Smooth muscle cell (in vitro differentiated cells): ENCODE measurements around the gene GCLC. TPM values are rescaled to one million over a fixed set of nuclear protein-coding genes. Genes with fewer than 3 reads are reported as not detected.

Experiments
- DNase-seq: peaks from one replicate; lab custom pipeline; 2025; ENCODE audit not compliant: unreplicated experiment; lab: John Stamatoyannopoulos, UW
- H2AFZ ChIP-seq: fragments of 200-600 bp; sonication (generic); 2 replicates; pipeline ENCODE4 v1.6.0; 2016; ENCODE audit warnings: antibody characterized with exemption, low read depth, mild to moderate bottlenecking
- H3F3A ChIP-seq: fragments of 200-600 bp; sonication (generic); 2 replicates; pipeline ENCODE4 v1.6.0; 2017; ENCODE audit warnings: antibody characterized with exemption, low read depth
- H3K27ac ChIP-seq: fragments of 200-600 bp; sonication (generic); 2 replicates; pipeline ENCODE4 v1.5.1; 2016; ENCODE audit warnings: low read depth, mild to moderate bottlenecking
- H3K27me3 ChIP-seq: fragments of 200-600 bp; sonication (generic); 2 replicates; pipeline ENCODE4 v1.6.1; 2016; ENCODE audit warnings: low read depth, mild to moderate bottlenecking
- H3K36me3 ChIP-seq: fragments of 200-600 bp; sonication (generic); 2 replicates; pipeline ENCODE4 v1.5.1; 2016; ENCODE audit warnings: low read depth
- H3K4me1 ChIP-seq: fragments of 200-600 bp; sonication (generic); 2 replicates; pipeline ENCODE4 v1.5.1; 2016; ENCODE audit warnings: low read depth
- H3K4me2 ChIP-seq: fragments of 200-600 bp; sonication (generic); 2 replicates; pipeline ENCODE4 v1.6.0; 2016; ENCODE audit warnings: mild to moderate bottlenecking
- H3K4me3 ChIP-seq: fragments of 200-600 bp; sonication (generic); 2 replicates; pipeline ENCODE4 v1.5.1; 2016; ENCODE audit warnings: mild to moderate bottlenecking
- H3K79me2 ChIP-seq: fragments of 200-600 bp; sonication (generic); 2 replicates; pipeline ENCODE4 v1.6.0; 2016; ENCODE audit warnings: low read depth, mild to moderate bottlenecking
- H3K9ac ChIP-seq: fragments of 200-600 bp; sonication (generic); 2 replicates; pipeline ENCODE4 v1.6.0; 2016; ENCODE audit warnings: low read depth
- H3K9me3 ChIP-seq: fragments of 200-600 bp; sonication (generic); replicated peaks from 2 replicates; pipeline ENCODE4 v1.5.1; 2016; ENCODE audit warnings: low read depth
- H4K20me1 ChIP-seq: fragments of 200-600 bp; sonication (generic); 2 replicates; pipeline ENCODE4 v1.6.0; 2016; ENCODE audit warnings: low read depth
- CTCF ChIP-seq: fragments of 200-600 bp; sonication (generic); IDR thresholded peaks from 2 replicates; pipeline ENCODE4 v1.5.1; 2017; ENCODE audit warnings: borderline replicate concordance, mild to moderate bottlenecking, antibody characterized with exemption; ENCODE audit not compliant: insufficient read depth, poor library complexity, severe bottlenecking
- WGBS: methylation state at CpG from one replicate; pipeline ENCODE4 v1.1.7; 2016; ENCODE audit warnings: low lambda C conversion rate; 5-methylcytosine and 5-hydroxymethylcytosine counted together
- polyA plus RNA-seq: library from polyadenylated mRNA; unstranded; fragments of >200 nt; fragmentation: Nextera tagmentation; extraction: Ambion mirVana; gene quantifications from 2 replicates; pipeline ENCODE4 v1.2.1, GENCODE V29; 2016
- total RNA-seq: library from RNA; depleted of rRNA; stranded (reverse); fragments of >200 nt; gene quantifications from 2 replicates; pipeline ENCODE4 v1.2.3, GENCODE V29; 2014

Gene GCLC
- total and polyA plus RNA-seq, 2 experiments from 2014 or later: 3.7 to 7.1 TPM

- Histone ChIP-seq H3K36me3 (no peaks in the 10 kb centered on the region), H3K27ac (no peak overlapping the region), H2AFZ (no peak overlapping the region), H3F3A (peaks cover 6% of the 10 kb centered on the region), H3K9ac (no peak overlapping the region), H3K79me2 (peaks cover 12% of the 10 kb centered on the region), H3K4me3 (no peak overlapping the region), H3K9me3 (no peaks in the 10 kb centered on the region), H3K27me3 (no peaks in the 10 kb centered on the region), H4K20me1 (no peaks in the 10 kb centered on the region), H3K4me1 (peaks cover 50% of the 10 kb centered on the region), H3K4me2 (peak overlapping the region; percentile 51)
- WGBS: 15% methylated on average over 5 of the region's 5 CpGs
- TF ChIP-seq CTCF: no peak
- DNase-seq: no peak
These were observed 14.6 kb downstream of the GCLC start for GRCh38 chr6:53530346-53530745.

- Histone ChIP-seq H4K20me1 (no peaks in the 10 kb centered on the region), H3F3A (peaks cover 15% of the 10 kb centered on the region), H2AFZ (peak overlapping the region; percentile 33), H3K4me2 (peak overlapping the region; percentile 51), H3K27me3 (no peaks in the 10 kb centered on the region), H3K79me2 (peaks cover 9% of the 10 kb centered on the region), H3K9ac (no peak overlapping the region), H3K36me3 (no peaks in the 10 kb centered on the region), H3K9me3 (no peaks in the 10 kb centered on the region), H3K4me3 (no peak overlapping the region), H3K4me1 (peaks cover 57% of the 10 kb centered on the region), H3K27ac (no peak overlapping the region)
- TF ChIP-seq CTCF: no peak
- DNase-seq: no peak
- 40% methylated on average over 5 of the region's 5 CpGs for WGBS
These were observed 15.4 kb downstream of the GCLC start for GRCh38 chr6:53529324-53530036.

- Histone ChIP-seq H2AFZ (no peak overlapping the region), H3K79me2 (peaks cover 6% of the 10 kb centered on the region), H3K4me1 (peaks cover 63% of the 10 kb centered on the region), H4K20me1 (no peaks in the 10 kb centered on the region), H3F3A (peaks cover 16% of the 10 kb centered on the region), H3K36me3 (no peaks in the 10 kb centered on the region), H3K4me2 (no peak overlapping the region), H3K4me3 (no peak overlapping the region), H3K27ac (no peak overlapping the region), H3K27me3 (no peaks in the 10 kb centered on the region), H3K9me3 (no peaks in the 10 kb centered on the region), H3K9ac (no peak overlapping the region)
- no peak for DNase-seq
- TF ChIP-seq CTCF: no peak
These were observed 16.8 kb downstream of the GCLC start for GRCh38 chr6:53528107-53528506.

GRCh38 chr6:53527249-53527765 lies 17.6 kb downstream of the GCLC start:
- no peak for TF ChIP-seq CTCF
- Histone ChIP-seq H3K9ac (no peak overlapping the region), H3K36me3 (no peaks in the 10 kb centered on the region), H3K4me2 (no peak overlapping the region), H3K4me3 (no peak overlapping the region), H3K4me1 (peaks cover 58% of the 10 kb centered on the region), H3K9me3 (no peaks in the 10 kb centered on the region), H2AFZ (no peak overlapping the region), H3F3A (peaks cover 12% of the 10 kb centered on the region), H3K27me3 (no peaks in the 10 kb centered on the region), H4K20me1 (no peaks in the 10 kb centered on the region), H3K27ac (no peak overlapping the region), H3K79me2 (peaks cover 6% of the 10 kb centered on the region)
- WGBS: 86% methylated on average over 4 of the region's 4 CpGs
- DNase-seq: no peak
